Measurements from ENCODE around the gene PCOLCE2. TPM values are rescaled to one million over a fixed set of nuclear protein-coding genes. Genes with fewer than 3 reads are reported as not detected.

The PCOLCE2 gene
- total and polyA plus RNA-seq, 3 donors from 2014 or later: 10.7 to 15.4 (median 14.4) TPM

- no peak overlapping the region for H3K27ac ChIP-seq
- H3K4me3 ChIP-seq: no peak overlapping the region
- H3K36me3 ChIP-seq (ENCODE audit: low read depth, missing control alignments): no peaks in the 10 kb centered on the region
- H3K9me3 ChIP-seq: no peaks in the 10 kb centered on the region
- DNase-seq: no peak
- intact Hi-C loops (cut with DNase I; ENCODE audit: low total_unique reads): no loop called here
- no peaks in the 10 kb centered on the region for H3K4me1 ChIP-seq
- H3K27me3 ChIP-seq: no peaks in the 10 kb centered on the region
- no peak for TF ChIP-seq POLR2A (IDR thresholded peaks at IDR 0.05)
- TF ChIP-seq CTCF (IDR thresholded peaks at IDR 0.05): no peak
- 44% methylated on average over 1 of the region's 1 CpG for WGBS, 2 donors
Observed at GRCh38 chr3:142817356-142817755, 71.5 kb downstream of the PCOLCE2 start.

GRCh38 chr3:142815803-142816202, 73.1 kb downstream of the PCOLCE2 start:
- no peak overlapping the region for H3K27ac ChIP-seq
- 89 to 96% methylated on average over 6 of the region's 6 CpGs for WGBS, 2 donors
- no peak overlapping the region for H3K4me3 ChIP-seq
- H3K4me1 ChIP-seq: no peaks in the 10 kb centered on the region
- no peak for TF ChIP-seq CTCF (IDR thresholded peaks at IDR 0.05)
- no peak for TF ChIP-seq POLR2A (IDR thresholded peaks at IDR 0.05)
- intact Hi-C loops (cut with DNase I; ENCODE audit: low total_unique reads): no loop called here
- H3K9me3 ChIP-seq: no peaks in the 10 kb centered on the region
- no peaks in the 10 kb centered on the region for H3K36me3 ChIP-seq (ENCODE audit: low read depth, missing control alignments)
- no peaks in the 10 kb centered on the region for H3K27me3 ChIP-seq
- no peak for DNase-seq

GRCh38 chr3:142809259-142809658, 79.6 kb downstream of the PCOLCE2 start:
- DNase-seq: no peak
- no peak overlapping the region for H3K4me3 ChIP-seq
- no peaks in the 10 kb centered on the region for H3K4me1 ChIP-seq
- no peaks in the 10 kb centered on the region for H3K27me3 ChIP-seq
- 67 to 87% methylated on average over 3 of the region's 3 CpGs for WGBS, 2 donors
- TF ChIP-seq CTCF (IDR thresholded peaks at IDR 0.05): no peak
- no peak for TF ChIP-seq POLR2A (IDR thresholded peaks at IDR 0.05)
- intact Hi-C loops (cut with DNase I; ENCODE audit: low total_unique reads): no loop called here
- H3K9me3 ChIP-seq: no peaks in the 10 kb centered on the region
- no peak overlapping the region for H3K27ac ChIP-seq
- no peaks in the 10 kb centered on the region for H3K36me3 ChIP-seq (ENCODE audit: low read depth, missing control alignments)

GRCh38 chr3:142808103-142808917, 80.6 kb downstream of the PCOLCE2 start:
- intact Hi-C loops (cut with DNase I; ENCODE audit: low total_unique reads): no loop called here

More at GRCh38 chr3:142808103-142808917, 80.6 kb downstream of the PCOLCE2 start:
- Histone ChIP-seq H3K4me3 (no peak overlapping the region), H3K9me3 (no peaks in the 10 kb centered on the region), H3K27me3 (no peaks in the 10 kb centered on the region), H3K4me1 (no peaks in the 10 kb centered on the region), H3K36me3 (ENCODE audit: low read depth, missing control alignments) (no peaks in the 10 kb centered on the region), H3K27ac (no peak overlapping the region)
- DNase-seq: no peak
- TF ChIP-seq POLR2A (IDR thresholded peaks at IDR 0.05): no peak
- TF ChIP-seq CTCF (IDR thresholded peaks at IDR 0.05): no peak
- WGBS, 2 donors: 90% methylated on average over 9 of the region's 9 CpGs

Measured in testis (tissue), 3 donors.